Endothelial cell (in vitro differentiated cells): ENCODE data around the gene CORO2B. TPM values are rescaled to one million over a fixed set of nuclear protein-coding genes. Genes with fewer than 3 reads are reported as not detected.

Source experiments
- DNase-seq: peaks from one replicate; pipeline ENCODE4 v3.0.0; 2021; ENCODE audit warnings: low spot score
- H3K27ac Mint-ChIP-seq: one replicate; pipeline ENCODE4 v1.8.0; 2021; ENCODE audit warnings: mixed read lengths, inconsistent platforms; ENCODE audit not compliant: unreplicated experiment
- H3K27me3 Mint-ChIP-seq: one replicate; pipeline ENCODE4 v1.8.0; 2021; ENCODE audit warnings: mild to moderate bottlenecking, moderate library complexity, mixed read lengths, inconsistent platforms; ENCODE audit not compliant: unreplicated experiment
- H3K36me3 Mint-ChIP-seq: one replicate; pipeline ENCODE4 v1.8.0; 2021; ENCODE audit warnings: mild to moderate bottlenecking, low read depth, mixed read lengths, inconsistent platforms; ENCODE audit not compliant: unreplicated experiment
- H3K4me1 Mint-ChIP-seq: one replicate; pipeline ENCODE4 v1.8.0; 2021; ENCODE audit warnings: mild to moderate bottlenecking, mixed read lengths, inconsistent platforms; ENCODE audit not compliant: unreplicated experiment
- H3K4me3 Mint-ChIP-seq: one replicate; pipeline ENCODE4 v1.8.0; 2021; ENCODE audit warnings: mild to moderate bottlenecking, mixed read lengths, inconsistent platforms; ENCODE audit not compliant: unreplicated experiment
- H3K9me3 Mint-ChIP-seq: one replicate; pipeline ENCODE4 v1.8.0; 2021; ENCODE audit warnings: mixed read lengths, inconsistent platforms; ENCODE audit not compliant: unreplicated experiment
- CTCF ChIP-seq: fragments of 200-600 bp; sonication (generic); IDR thresholded peaks from one replicate; pipeline ENCODE4 v1.5.0; 2021; ENCODE audit warnings: antibody characterized with exemption; ENCODE audit not compliant: unreplicated experiment
- total RNA-seq: library from RNA; stranded (reverse); fragmentation: NEBNext Ultra II Directional; extraction: Animal tissue kit (Norgen Biotek cat#: 25700); gene quantifications from one replicate; pipeline ENCODE4 v1.2.1, GENCODE V29; 2021; ENCODE audit not compliant: unreplicated experiment

CORO2B gene
- total RNA-seq, 1 donor from 2014 or later = 71.7 TPM

GRCh38 chr15:68676011-68676605, 97.3 kb downstream of the CORO2B start:
- Mint-ChIP-seq H3K4me3 (no peak overlapping the region), H3K27ac (no peak overlapping the region), H3K9me3 (no peaks in the 10 kb centered on the region), H3K4me1 (peaks cover 32% of the 10 kb centered on the region), H3K36me3 (no peaks in the 10 kb centered on the region), H3K27me3 (peaks cover 6% of the 10 kb centered on the region)
- no peak for TF ChIP-seq CTCF
- no peak for DNase-seq

- H3K4me3 Mint-ChIP-seq = no peak overlapping the region
- no peak for DNase-seq
- H3K27ac Mint-ChIP-seq = no peak overlapping the region
- no peaks in the 10 kb centered on the region for H3K9me3 Mint-ChIP-seq
- H3K4me1 Mint-ChIP-seq = peaks cover 32% of the 10 kb centered on the region
- no peak for TF ChIP-seq CTCF
- H3K36me3 Mint-ChIP-seq = no peaks in the 10 kb centered on the region
- H3K27me3 Mint-ChIP-seq = peaks cover 6% of the 10 kb centered on the region
Observed at GRCh38 chr15:68676926-68677325, 98.1 kb downstream of the CORO2B start.

- DNase-seq = no peak
- no peak for TF ChIP-seq CTCF
- peak overlapping the region; percentile 42 for H3K27ac Mint-ChIP-seq
- no peak overlapping the region for H3K4me3 Mint-ChIP-seq
- peaks cover 2% of the 10 kb centered on the region for H3K27me3 Mint-ChIP-seq
- H3K4me1 Mint-ChIP-seq = peaks cover 25% of the 10 kb centered on the region
- no peaks in the 10 kb centered on the region for H3K9me3 Mint-ChIP-seq
- H3K36me3 Mint-ChIP-seq = no peaks in the 10 kb centered on the region
Observed at GRCh38 chr15:68677996-68678395, 99.2 kb downstream of the CORO2B start.

GRCh38 chr15:68678746-68679145, 100.0 kb downstream of the CORO2B start:
- H3K4me1 Mint-ChIP-seq = peaks cover 24% of the 10 kb centered on the region
- peaks cover 2% of the 10 kb centered on the region for H3K27me3 Mint-ChIP-seq
- no peaks in the 10 kb centered on the region for H3K9me3 Mint-ChIP-seq
- no peak overlapping the region for H3K27ac Mint-ChIP-seq
- no peak for TF ChIP-seq CTCF
- DNase-seq = no peak
- no peak overlapping the region for H3K4me3 Mint-ChIP-seq
- peaks cover 3% of the 10 kb centered on the region for H3K36me3 Mint-ChIP-seq

GRCh38 chr15:68679161-68679560, 100.4 kb downstream of the CORO2B start:
- Mint-ChIP-seq H3K4me3 (no peak overlapping the region), H3K27ac (no peak overlapping the region)

More at GRCh38 chr15:68679161-68679560, 100.4 kb downstream of the CORO2B start:
- Mint-ChIP-seq H3K9me3 (no peaks in the 10 kb centered on the region), H3K36me3 (peaks cover 6% of the 10 kb centered on the region), H3K27me3 (peaks cover under 1% of the 10 kb centered on the region), H3K4me1 (peaks cover 24% of the 10 kb centered on the region)
- DNase-seq = no peak
- no peak for TF ChIP-seq CTCF
